ENCODE results near the gene ZNF408. TPM values are rescaled to one million over a fixed set of nuclear protein-coding genes. Genes with fewer than 3 reads are reported as not detected.

The ZNF408 gene
- total and polyA plus RNA-seq, 2 experiments from 2014 or later: 6.1 to 17.2 TPM

DNA sequence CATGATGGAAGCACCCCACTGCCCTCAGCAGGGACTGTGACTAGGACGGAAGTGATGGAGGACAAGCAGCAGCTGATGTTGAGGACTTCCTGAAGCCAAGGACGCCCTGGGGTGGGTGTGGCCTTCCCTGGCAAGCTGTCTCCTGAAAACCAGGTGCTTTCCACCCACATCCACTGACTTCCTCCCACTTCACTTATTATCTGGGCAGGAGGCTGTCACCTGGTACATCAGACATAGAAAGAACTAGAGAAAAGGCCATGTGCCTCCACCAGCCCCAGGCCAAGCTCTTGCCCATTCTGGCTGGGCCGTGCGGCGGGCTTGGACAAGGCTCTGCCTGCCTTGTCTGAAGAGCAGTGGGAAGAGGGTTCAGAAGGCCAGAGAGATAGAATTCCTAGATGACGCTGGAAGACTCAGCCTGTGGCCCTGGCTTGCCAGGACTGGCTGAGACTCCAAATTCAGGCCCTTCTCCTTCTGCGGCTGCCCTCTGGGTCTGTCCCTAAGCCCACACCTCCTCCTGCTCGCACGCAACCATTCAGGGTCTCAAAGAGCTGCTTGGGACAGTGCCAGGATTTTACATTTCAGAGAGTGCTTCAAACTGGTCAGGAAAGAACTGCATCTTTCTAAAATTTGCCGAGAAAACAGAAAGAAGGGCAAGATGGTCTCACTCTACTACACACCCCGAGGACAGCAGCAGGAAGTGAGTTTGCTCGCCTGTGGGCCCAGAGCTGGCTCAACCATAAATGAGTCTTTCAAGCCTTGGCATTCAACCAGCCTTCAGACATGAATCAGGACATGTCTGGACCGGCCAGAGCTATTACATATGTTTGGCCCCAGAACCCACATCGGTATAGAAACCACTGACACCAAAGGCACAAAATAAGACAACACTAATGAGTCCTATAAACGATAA, 13.7 kb upstream of the ZNF408 start (continued):
- TF ChIP-seq, protein P1, sequence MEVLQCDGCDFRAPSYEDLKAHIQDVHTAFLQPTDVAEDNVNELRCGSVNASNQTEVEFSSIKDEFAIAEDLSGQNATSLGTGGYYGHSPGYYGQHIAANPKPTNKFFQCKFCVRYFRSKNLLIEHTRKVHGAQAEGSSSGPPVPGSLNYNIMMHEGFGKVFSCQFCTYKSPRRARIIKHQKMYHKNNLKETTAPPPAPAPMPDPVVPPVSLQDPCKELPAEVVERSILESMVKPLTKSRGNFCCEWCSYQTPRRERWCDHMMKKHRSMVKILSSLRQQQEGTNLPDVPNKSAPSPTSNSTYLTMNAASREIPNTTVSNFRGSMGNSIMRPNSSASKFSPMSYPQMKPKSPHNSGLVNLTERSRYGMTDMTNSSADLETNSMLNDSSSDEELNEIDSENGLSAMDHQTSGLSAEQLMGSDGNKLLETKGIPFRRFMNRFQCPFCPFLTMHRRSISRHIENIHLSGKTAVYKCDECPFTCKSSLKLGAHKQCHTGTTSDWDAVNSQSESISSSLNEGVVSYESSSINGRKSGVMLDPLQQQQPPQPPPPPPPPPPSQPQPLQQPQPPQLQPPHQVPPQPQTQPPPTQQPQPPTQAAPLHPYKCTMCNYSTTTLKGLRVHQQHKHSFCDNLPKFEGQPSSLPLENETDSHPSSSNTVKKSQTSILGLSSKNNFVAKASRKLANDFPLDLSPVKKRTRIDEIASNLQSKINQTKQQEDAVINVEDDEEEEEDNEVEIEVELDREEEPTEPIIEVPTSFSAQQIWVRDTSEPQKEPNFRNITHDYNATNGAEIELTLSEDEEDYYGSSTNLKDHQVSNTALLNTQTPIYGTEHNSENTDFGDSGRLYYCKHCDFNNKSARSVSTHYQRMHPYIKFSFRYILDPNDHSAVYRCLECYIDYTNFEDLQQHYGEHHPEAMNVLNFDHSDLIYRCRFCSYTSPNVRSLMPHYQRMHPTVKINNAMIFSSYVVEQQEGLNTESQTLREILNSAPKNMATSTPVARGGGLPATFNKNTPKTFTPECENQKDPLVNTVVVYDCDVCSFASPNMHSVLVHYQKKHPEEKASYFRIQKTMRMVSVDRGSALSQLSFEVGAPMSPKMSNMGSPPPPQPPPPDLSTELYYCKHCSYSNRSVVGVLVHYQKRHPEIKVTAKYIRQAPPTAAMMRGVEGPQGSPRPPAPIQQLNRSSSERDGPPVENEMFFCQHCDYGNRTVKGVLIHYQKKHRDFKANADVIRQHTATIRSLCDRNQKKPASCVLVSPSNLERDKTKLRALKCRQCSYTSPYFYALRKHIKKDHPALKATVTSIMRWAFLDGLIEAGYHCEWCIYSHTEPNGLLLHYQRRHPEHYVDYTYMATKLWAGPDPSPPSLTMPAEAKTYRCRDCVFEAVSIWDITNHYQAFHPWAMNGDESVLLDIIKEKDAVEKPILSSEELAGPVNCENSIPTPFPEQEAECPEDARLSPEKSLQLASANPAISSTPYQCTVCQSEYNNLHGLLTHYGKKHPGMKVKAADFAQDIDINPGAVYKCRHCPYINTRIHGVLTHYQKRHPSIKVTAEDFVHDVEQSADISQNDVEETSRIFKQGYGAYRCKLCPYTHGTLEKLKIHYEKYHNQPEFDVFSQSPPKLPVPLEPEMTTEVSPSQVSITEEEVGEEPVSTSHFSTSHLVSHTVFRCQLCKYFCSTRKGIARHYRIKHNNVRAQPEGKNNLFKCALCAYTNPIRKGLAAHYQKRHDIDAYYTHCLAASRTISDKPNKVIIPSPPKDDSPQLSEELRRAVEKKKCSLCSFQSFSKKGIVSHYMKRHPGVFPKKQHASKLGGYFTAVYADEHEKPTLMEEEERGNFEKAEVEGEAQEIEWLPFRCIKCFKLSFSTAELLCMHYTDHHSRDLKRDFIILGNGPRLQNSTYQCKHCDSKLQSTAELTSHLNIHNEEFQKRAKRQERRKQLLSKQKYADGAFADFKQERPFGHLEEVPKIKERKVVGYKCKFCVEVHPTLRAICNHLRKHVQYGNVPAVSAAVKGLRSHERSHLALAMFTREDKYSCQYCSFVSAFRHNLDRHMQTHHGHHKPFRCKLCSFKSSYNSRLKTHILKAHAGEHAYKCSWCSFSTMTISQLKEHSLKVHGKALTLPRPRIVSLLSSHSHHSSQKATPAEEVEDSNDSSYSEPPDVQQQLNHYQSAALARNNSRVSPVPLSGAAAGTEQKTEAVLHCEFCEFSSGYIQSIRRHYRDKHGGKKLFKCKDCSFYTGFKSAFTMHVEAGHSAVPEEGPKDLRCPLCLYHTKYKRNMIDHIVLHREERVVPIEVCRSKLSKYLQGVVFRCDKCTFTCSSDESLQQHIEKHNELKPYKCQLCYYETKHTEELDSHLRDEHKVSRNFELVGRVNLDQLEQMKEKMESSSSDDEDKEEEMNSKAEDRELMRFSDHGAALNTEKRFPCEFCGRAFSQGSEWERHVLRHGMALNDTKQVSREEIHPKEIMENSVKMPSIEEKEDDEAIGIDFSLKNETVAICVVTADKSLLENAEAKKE (CRISPR knock-in tag; IDR thresholded peaks at IDR 0.05): no peak
- TF ChIP-seq, protein P2, sequence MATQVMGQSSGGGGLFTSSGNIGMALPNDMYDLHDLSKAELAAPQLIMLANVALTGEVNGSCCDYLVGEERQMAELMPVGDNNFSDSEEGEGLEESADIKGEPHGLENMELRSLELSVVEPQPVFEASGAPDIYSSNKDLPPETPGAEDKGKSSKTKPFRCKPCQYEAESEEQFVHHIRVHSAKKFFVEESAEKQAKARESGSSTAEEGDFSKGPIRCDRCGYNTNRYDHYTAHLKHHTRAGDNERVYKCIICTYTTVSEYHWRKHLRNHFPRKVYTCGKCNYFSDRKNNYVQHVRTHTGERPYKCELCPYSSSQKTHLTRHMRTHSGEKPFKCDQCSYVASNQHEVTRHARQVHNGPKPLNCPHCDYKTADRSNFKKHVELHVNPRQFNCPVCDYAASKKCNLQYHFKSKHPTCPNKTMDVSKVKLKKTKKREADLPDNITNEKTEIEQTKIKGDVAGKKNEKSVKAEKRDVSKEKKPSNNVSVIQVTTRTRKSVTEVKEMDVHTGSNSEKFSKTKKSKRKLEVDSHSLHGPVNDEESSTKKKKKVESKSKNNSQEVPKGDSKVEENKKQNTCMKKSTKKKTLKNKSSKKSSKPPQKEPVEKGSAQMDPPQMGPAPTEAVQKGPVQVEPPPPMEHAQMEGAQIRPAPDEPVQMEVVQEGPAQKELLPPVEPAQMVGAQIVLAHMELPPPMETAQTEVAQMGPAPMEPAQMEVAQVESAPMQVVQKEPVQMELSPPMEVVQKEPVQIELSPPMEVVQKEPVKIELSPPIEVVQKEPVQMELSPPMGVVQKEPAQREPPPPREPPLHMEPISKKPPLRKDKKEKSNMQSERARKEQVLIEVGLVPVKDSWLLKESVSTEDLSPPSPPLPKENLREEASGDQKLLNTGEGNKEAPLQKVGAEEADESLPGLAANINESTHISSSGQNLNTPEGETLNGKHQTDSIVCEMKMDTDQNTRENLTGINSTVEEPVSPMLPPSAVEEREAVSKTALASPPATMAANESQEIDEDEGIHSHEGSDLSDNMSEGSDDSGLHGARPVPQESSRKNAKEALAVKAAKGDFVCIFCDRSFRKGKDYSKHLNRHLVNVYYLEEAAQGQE (IDR thresholded peaks at IDR 0.05; ENCODE audit: unreplicated experiment): no peak
- TF ChIP-seq ZNF331 (CRISPR knock-in tag; IDR thresholded peaks at IDR 0.05; ENCODE audit: low read depth): no peak
- TF ChIP-seq EZH2phosphoT487 (IDR thresholded peaks at IDR 0.05; ENCODE audit: unreplicated experiment): no peak

Measured in GM23338 (cell line).